ENCODE data around the gene FZD1.

FZD1 gene

DNA sequence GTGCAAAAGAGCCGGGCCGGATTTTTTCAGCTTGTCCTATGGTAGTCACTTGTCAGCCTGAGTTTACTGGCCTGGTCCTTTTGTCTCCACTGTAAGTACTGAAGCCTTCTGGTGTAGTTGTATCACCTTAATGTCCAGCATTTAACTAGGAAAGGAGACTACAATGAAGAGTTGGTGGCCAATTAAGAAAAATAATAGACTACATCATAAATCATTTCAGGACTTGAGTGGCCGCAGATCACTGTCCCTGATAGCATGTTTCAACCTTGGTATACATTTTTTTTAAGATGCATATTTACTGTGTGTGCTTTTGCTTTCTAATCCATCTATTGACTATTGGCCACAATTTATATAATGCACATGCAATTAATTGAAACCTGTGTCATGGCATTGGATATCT, 6.1 kb downstream of the FZD1 start:
- no peak for ATAC-seq (replicated peaks)
- H3K36me3 Mint-ChIP-seq (ENCODE audit: insufficient read depth): no peaks in the 10 kb centered on the region

DNA sequence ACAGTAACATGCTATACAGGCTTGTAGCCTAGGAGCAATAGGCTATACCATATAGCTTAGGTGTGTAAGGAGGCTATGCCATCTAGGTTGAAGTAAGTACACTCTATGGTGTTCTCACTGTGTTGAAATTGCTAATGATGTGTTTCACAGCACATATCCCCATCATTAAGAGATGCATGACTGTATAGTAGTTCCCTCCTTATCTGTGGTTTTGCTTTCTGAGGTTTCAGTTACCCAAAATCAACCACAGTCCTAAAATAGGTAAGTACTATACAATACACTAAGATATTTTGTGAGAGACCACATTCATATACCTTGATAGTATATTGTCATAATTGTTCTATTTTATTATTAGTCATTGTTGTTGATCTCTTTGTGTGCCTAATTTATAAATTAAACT, 12.7 kb downstream of the FZD1 start:
- ATAC-seq (replicated peaks): no peak
- no peaks in the 10 kb centered on the region for H3K4me1 Mint-ChIP-seq (ENCODE audit: low read depth in 2 of 2)

More for the DNA sequence above, 6.1 kb downstream of the FZD1 start:
- Mint-ChIP-seq H3K9me3 (peaks cover 0 to 5% of the 10 kb centered on the region in 2 donors), H3K27ac (no peak overlapping the region), H3K27me3 (peaks cover 19 to 26% of the 10 kb centered on the region in 2 donors), H3K4me3 (no peak overlapping the region), H3K4me1 (ENCODE audit: low read depth in 2 of 2) (no peaks in the 10 kb centered on the region)
- DNase-seq: no peak

DNA sequence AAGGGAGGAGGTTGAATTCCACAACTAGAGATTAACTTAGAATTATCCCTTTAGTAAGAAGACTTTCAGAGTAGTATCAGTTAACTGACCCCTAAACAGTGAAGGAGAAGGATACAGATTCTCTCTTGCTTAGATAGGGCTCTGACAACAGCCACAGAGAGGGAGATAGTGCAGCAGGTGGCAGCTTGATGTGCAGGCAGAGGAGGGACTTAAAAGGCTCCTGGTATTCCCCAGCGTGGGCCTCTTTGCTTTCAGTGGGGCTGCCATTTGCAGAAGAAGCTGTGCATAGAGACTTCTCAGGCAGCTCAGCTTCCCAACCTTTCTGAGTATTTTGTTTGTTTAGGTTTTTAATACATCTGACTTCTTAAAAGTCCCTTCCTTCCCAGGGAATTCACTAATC, 16.0 kb downstream of the FZD1 start:
- ATAC-seq (replicated peaks) (no peak), DNase-seq (no peak)
- no peaks in the 10 kb centered on the region for H3K4me1 Mint-ChIP-seq (ENCODE audit: low read depth in 2 of 2)
- H3K27ac Mint-ChIP-seq: no peak overlapping the region
- peaks cover 0 to 5% of the 10 kb centered on the region in 2 donors for H3K9me3 Mint-ChIP-seq
- no peaks in the 10 kb centered on the region for H3K36me3 Mint-ChIP-seq (ENCODE audit: insufficient read depth)
- H3K4me3 Mint-ChIP-seq: no peak overlapping the region
- no peaks in the 10 kb centered on the region for H3K27me3 Mint-ChIP-seq

More for the DNA sequence above, 12.7 kb downstream of the FZD1 start:
- H3K36me3 Mint-ChIP-seq (ENCODE audit: insufficient read depth): no peaks in the 10 kb centered on the region
- no peak overlapping the region for H3K4me3 Mint-ChIP-seq
- no peak overlapping the region for H3K27ac Mint-ChIP-seq
- DNase-seq: no peak
- H3K27me3 Mint-ChIP-seq: no peaks in the 10 kb centered on the region
- H3K9me3 Mint-ChIP-seq: peaks cover 5% of the 10 kb centered on the region in 2 donors

DNA sequence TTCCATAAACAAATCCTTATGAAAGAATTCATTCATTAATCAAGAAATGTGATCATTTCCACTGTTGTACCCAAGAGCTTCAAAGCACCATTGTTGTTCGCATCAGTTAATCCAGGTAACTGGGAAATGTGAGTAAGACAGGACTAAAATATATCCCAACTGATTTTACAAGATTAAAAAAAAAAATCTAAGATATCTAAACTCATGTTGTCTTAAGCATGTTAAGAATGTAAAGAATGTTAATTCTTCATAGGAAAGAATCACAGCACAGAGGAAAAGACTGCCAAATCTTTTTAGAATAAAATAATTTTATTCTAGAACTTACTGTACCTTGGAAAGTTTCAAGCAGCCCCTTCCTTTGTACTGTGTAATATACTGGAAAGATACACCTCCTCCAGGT, 16.4 kb downstream of the FZD1 start:
- H3K4me1 Mint-ChIP-seq (ENCODE audit: low read depth in 2 of 2): no peaks in the 10 kb centered on the region
- ATAC-seq (replicated peaks): no peak

DNA sequence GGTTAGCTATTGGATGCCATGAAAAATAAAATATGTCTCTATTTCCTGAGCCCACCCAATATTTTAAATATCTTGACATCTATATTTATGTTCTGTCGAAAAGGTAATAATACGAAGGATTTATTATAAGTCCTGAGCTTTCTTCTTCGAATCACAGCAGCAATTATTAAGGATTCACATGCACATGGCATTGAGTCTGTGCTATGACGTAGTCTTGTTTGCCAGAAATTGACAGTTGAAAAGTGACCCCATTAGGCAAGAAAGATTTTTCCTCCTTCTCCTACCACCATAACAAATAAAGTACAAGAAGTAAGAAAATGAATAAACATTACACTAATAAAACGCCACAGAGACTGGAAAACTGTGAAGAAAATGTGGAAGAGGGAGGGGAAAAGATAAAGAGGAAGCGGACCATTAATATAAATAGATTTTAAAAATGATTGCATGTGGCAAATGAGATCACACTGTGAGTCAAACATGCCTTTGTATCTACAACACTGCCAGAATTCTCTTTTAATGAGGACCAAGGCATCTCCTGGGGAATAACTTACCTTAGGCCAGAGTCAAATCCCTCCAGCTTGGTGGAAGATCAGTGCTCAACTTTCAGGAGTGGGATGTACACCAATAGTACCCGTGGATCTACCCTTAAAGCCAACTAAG, 21.6 kb downstream of the FZD1 start:
- no peaks in the 10 kb centered on the region for H3K27me3 Mint-ChIP-seq
- DNase-seq: no peak

More for the DNA sequence above, 16.4 kb downstream of the FZD1 start:
- Mint-ChIP-seq H3K27me3 (no peaks in the 10 kb centered on the region), H3K9me3 (peaks cover 0 to 5% of the 10 kb centered on the region in 2 donors), H3K27ac (no peak overlapping the region), H3K36me3 (ENCODE audit: insufficient read depth) (no peaks in the 10 kb centered on the region), H3K4me3 (no peak overlapping the region)
- DNase-seq: no peak

DNA sequence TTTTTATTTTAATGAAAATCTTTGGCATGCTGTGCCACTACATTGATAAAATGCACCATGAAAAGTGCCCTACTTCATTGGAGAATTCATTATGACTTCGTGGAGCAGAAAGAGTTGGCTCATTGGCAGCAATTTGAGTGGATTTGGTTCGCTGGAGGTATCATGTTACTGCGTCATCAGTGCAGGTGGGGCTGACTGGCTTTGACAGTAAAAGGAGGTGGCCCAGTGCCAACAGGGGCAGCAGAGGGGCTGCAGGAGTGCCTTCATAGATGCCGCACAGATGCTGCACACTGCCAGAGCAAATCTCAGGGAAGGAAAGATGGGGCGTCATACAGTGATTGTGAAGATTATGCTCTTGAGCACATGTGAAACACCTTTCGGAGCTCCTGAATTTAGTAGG, 22.2 kb downstream of the FZD1 start:
- no peak for ATAC-seq (replicated peaks)
- no peaks in the 10 kb centered on the region for H3K27me3 Mint-ChIP-seq
- no peak for DNase-seq
- H3K9me3 Mint-ChIP-seq: peaks cover 0 to 2% of the 10 kb centered on the region in 2 donors
- no peaks in the 10 kb centered on the region for H3K4me1 Mint-ChIP-seq (ENCODE audit: low read depth in 2 of 2)
- H3K27ac Mint-ChIP-seq: no peak overlapping the region
- no peak overlapping the region for H3K4me3 Mint-ChIP-seq
- H3K36me3 Mint-ChIP-seq (ENCODE audit: insufficient read depth): no peaks in the 10 kb centered on the region

More for the DNA sequence above, 21.6 kb downstream of the FZD1 start:
- H3K9me3 Mint-ChIP-seq: peaks cover 0 to 2% of the 10 kb centered on the region in 2 donors
- no peak for ATAC-seq (replicated peaks)
- H3K4me1 Mint-ChIP-seq (ENCODE audit: low read depth in 2 of 2): no peaks in the 10 kb centered on the region
- no peak overlapping the region for H3K27ac Mint-ChIP-seq
- H3K4me3 Mint-ChIP-seq: no peak overlapping the region
- H3K36me3 Mint-ChIP-seq (ENCODE audit: insufficient read depth): no peaks in the 10 kb centered on the region

DNA sequence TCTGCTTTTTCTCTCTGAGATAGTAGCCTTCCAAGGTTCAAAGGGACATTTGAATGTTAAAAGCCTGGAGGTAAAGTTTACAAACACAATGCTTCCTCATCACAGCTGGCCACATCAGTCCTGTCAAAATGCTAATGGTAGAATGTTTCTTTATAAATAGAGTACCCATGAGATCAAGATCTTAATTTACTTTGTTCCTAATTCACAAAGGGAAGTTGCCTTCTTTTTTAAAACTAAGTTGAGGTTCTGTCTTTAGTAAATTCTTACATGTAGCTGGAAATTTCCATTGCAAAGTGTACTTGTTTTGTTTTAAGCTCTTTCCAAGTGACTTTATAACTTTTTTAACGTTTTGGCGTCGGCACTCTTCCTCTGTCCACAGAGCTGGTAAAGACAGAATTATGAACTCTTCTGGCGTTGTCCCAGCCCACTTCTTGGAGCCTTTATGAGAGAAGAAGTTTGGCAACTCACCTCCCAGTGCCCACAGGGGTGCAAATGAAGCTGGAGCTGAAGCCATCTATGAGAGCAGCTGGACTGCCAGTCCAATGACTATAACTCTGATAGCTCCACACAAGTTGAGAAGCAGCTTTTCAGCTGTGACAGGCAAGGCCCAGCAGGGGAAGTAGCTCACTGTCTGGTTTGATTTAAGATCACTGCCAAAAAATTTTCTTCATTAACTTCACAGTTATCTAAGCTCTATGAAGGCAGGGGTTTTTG, 23.3 kb downstream of the FZD1 start:
- no peaks in the 10 kb centered on the region for H3K27me3 Mint-ChIP-seq
- H3K36me3 Mint-ChIP-seq (ENCODE audit: insufficient read depth): no peaks in the 10 kb centered on the region
- ATAC-seq (replicated peaks) (no peak), DNase-seq (no peak)
- no peak overlapping the region for H3K4me3 Mint-ChIP-seq
- no peak overlapping the region for H3K27ac Mint-ChIP-seq
- peaks cover 0 to 4% of the 10 kb centered on the region in 2 donors for H3K9me3 Mint-ChIP-seq
- H3K4me1 Mint-ChIP-seq (ENCODE audit: low read depth in 2 of 2): no peaks in the 10 kb centered on the region

DNA sequence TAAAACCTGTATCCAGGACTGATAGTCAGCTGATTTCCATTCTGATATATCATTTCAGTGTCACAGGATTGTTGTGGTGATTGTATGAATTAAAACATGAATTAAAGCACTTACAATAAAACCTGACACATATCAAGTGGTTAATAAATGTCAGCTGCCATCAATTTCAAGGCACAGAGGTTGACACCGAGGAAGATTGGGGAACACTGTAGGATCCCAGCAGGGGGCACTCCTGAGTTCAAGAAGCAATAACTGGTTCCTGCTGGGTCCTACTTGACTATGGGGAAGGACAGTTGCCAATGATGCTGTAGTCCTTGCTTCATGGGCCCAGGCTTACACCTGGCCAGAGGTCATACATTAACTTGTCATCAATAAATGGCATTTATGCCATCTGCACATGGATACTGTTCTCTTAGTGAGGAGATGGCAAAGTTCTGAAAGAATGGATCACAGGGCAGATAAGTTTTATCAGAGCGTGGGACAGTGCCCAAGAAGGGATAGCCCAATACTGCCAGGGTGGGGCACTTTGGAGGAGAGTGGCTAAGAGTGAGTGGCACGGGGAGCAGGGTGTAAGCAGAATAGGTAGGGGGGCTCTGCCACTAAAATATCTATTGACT, 24.1 kb downstream of the FZD1 start:
- H3K36me3 Mint-ChIP-seq (ENCODE audit: insufficient read depth): no peaks in the 10 kb centered on the region

DNA sequence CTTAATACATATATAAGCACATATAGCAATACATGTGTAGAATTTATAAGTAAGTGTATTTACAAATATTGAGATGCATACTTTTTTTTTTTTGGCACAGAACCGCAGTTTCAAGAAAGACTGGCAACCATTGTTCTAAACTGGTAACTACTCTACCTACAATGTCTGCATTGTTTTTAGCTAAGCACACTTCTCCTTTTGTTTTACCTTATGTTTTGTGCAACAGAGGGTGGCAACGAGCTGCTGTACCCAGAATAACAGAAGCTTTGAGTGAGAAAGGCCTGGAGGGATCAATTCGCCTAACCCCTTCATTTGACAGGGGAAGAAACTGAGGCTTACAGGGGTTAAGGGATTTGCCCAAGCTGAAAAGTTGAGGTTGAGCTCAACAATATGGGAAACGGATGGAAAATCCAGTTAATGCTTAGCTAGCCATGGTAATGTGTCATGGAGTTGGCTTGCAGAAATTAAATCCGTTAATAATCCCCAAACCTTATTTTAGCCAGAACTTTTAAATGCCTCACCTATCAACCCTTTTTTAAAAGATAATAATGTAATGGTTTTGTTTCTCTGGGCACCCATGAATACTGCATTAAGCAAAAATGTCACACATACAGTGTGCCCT, 25.5 kb downstream of the FZD1 start:
- ATAC-seq (replicated peaks): no peak
- Mint-ChIP-seq H3K4me1 (ENCODE audit: low read depth in 2 of 2) (no peaks in the 10 kb centered on the region), H3K9me3 (peaks cover 0 to 7% of the 10 kb centered on the region in 2 donors), H3K36me3 (ENCODE audit: insufficient read depth) (no peaks in the 10 kb centered on the region), H3K27me3 (no peaks in the 10 kb centered on the region), H3K4me3 (no peak overlapping the region), H3K27ac (no peak overlapping the region)
- no peak for DNase-seq

More for the DNA sequence above, 24.1 kb downstream of the FZD1 start:
- DNase-seq: no peak
- H3K9me3 Mint-ChIP-seq: peaks cover 0 to 7% of the 10 kb centered on the region in 2 donors
- H3K4me1 Mint-ChIP-seq (ENCODE audit: low read depth in 2 of 2): no peaks in the 10 kb centered on the region
- H3K27ac Mint-ChIP-seq: no peak overlapping the region
- H3K27me3 Mint-ChIP-seq: no peaks in the 10 kb centered on the region
- ATAC-seq (replicated peaks): no peak
- H3K4me3 Mint-ChIP-seq: no peak overlapping the region

DNA sequence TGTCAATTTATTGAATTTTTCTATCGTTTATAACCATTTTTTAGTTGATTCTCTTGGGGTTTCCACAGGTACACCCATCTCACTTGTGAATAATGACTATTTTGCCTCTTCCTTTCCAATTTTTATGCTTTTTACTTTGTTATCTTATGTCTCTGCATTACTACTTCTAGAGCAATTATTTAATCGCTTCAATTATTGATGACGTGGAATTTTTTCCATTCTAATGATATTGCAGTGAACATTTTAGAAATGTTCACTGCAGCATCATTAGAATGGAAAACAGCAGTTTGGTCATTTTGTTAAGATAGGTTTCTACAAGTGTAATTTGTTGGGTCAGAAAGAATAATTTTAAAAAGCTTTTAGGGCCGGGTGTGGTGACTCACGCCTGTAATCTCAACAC, 27.1 kb downstream of the FZD1 start:
- peaks cover 0 to 7% of the 10 kb centered on the region in 2 donors for H3K9me3 Mint-ChIP-seq
- H3K27ac Mint-ChIP-seq: no peak overlapping the region
- H3K36me3 Mint-ChIP-seq (ENCODE audit: insufficient read depth): no peaks in the 10 kb centered on the region
- no peaks in the 10 kb centered on the region for H3K27me3 Mint-ChIP-seq
- H3K4me3 Mint-ChIP-seq: no peak overlapping the region
- ATAC-seq (replicated peaks): no peak
- DNase-seq: no peak
- no peaks in the 10 kb centered on the region for H3K4me1 Mint-ChIP-seq (ENCODE audit: low read depth in 2 of 2)

DNA sequence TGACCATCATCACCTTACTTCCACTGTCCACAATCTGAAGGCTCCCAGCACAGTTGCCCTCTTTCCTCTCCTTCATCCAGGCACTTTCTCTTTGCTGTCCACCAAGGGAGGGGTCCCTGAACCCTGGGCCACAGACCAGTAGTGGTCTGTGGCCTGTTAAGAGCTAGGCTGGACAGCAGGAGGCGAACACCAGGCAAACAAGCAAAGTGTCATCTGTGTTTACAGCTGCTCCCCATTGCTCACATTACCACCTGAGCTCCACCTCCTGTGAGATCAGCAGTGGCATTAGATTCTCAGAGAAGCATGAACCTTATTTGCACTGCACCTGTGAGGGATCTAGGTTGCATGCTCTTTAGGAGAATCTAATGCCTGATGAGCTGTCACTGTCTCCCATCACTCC, 27.7 kb downstream of the FZD1 start:
- ATAC-seq (replicated peaks) (no peak), DNase-seq (no peak)
- H3K36me3 Mint-ChIP-seq (ENCODE audit: insufficient read depth): no peaks in the 10 kb centered on the region
- H3K4me3 Mint-ChIP-seq: no peak overlapping the region
- no peaks in the 10 kb centered on the region for H3K4me1 Mint-ChIP-seq (ENCODE audit: low read depth in 2 of 2)
- H3K27me3 Mint-ChIP-seq: no peaks in the 10 kb centered on the region
- peaks cover 0 to 5% of the 10 kb centered on the region in 2 donors for H3K9me3 Mint-ChIP-seq
- H3K27ac Mint-ChIP-seq: no peak overlapping the region

DNA sequence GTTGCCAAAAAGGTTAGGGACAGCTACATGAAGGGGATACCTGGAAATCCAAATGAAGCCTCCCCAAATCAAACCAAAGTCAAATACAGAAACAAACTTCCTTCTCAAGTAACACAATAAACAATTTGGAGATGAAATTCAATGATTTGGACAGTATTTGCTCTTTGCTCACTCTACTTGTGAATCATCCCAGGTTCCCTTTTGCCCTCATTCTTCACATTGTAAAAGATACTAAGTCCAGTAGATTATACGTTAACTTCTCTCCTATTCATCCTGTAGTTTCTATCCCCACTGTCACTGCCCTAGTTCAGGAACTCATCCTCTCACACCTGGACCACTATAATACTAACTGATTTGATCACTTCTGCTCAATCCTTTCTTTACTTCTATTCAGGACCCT, 28.3 kb downstream of the FZD1 start:
- H3K4me1 Mint-ChIP-seq (ENCODE audit: low read depth in 2 of 2): no peaks in the 10 kb centered on the region
- no peaks in the 10 kb centered on the region for H3K27me3 Mint-ChIP-seq
- no peak overlapping the region for H3K4me3 Mint-ChIP-seq
- H3K9me3 Mint-ChIP-seq: peaks cover 0 to 5% of the 10 kb centered on the region in 2 donors
- ATAC-seq (replicated peaks) (no peak), DNase-seq (no peak)
- no peak overlapping the region for H3K27ac Mint-ChIP-seq
- no peaks in the 10 kb centered on the region for H3K36me3 Mint-ChIP-seq (ENCODE audit: insufficient read depth)

DNA sequence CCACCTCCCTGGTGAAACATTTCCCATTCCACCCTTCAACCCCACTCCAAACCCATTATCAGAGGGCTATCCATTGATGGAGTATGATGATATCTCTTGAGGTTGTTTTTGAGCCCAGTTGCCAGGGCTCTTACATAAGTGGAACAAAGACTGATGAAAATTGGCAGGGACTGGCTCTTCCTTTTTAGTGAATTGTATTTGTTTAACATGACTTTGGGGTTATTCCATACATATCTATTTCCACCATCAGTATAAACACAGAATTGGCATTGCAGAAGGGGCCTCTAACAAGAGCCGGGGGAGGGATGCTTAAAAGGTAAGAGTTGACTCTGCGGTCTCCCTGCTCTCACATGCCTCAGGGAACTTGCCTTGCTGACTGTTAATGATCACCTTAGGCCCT, 28.9 kb downstream of the FZD1 start:
- peaks cover 0 to 5% of the 10 kb centered on the region in 2 donors for H3K9me3 Mint-ChIP-seq
- no peaks in the 10 kb centered on the region for H3K4me1 Mint-ChIP-seq (ENCODE audit: low read depth in 2 of 2)
- H3K4me3 Mint-ChIP-seq: no peak overlapping the region
- no peak for ATAC-seq (replicated peaks)
- no peaks in the 10 kb centered on the region for H3K36me3 Mint-ChIP-seq (ENCODE audit: insufficient read depth)
- H3K27me3 Mint-ChIP-seq: no peaks in the 10 kb centered on the region
- no peak overlapping the region for H3K27ac Mint-ChIP-seq
- no peak for DNase-seq

Data from effector memory CD8-positive, alpha-beta T cell (primary cell).